ENCODE measurements around the gene CD34. TPM values are rescaled to one million over a fixed set of nuclear protein-coding genes. Genes with fewer than 3 reads are reported as not detected.
A peak's percentile ranks its signal among the peaks of the same experiment; 100 is the strongest.

The CD34 gene
- total RNA-seq, 2 donors from 2014 or later: 9.8 to 47.7 TPM

- TF ChIP-seq CTCF (IDR thresholded peaks at IDR 0.05) (no peak), POLR2A (IDR thresholded peaks at IDR 0.05) (no peak), POLR2AphosphoS5 (IDR thresholded peaks at IDR 0.05) (no peak)
- no peaks in the 10 kb centered on the region for H3K9me3 ChIP-seq
- no peak overlapping the region for H3K4me3 ChIP-seq
- no peaks in the 10 kb centered on the region for H3K4me1 ChIP-seq (replicated peaks)
- H3K27ac ChIP-seq: no peak overlapping the region
- DNase-seq (ENCODE audit: low spot score): no peak
- intact Hi-C loops (cut with DNase I): no loop called here
- no peaks in the 10 kb centered on the region for H3K27me3 ChIP-seq (replicated peaks; ENCODE audit: insufficient read depth)
- H3K36me3 ChIP-seq: no peaks in the 10 kb centered on the region
- WGBS: 81% methylated on average over 4 of the region's 4 CpGs
These were observed 59.2 kb downstream of the CD34 start for GRCh38 chr1:207851696-207852095.

DNA sequence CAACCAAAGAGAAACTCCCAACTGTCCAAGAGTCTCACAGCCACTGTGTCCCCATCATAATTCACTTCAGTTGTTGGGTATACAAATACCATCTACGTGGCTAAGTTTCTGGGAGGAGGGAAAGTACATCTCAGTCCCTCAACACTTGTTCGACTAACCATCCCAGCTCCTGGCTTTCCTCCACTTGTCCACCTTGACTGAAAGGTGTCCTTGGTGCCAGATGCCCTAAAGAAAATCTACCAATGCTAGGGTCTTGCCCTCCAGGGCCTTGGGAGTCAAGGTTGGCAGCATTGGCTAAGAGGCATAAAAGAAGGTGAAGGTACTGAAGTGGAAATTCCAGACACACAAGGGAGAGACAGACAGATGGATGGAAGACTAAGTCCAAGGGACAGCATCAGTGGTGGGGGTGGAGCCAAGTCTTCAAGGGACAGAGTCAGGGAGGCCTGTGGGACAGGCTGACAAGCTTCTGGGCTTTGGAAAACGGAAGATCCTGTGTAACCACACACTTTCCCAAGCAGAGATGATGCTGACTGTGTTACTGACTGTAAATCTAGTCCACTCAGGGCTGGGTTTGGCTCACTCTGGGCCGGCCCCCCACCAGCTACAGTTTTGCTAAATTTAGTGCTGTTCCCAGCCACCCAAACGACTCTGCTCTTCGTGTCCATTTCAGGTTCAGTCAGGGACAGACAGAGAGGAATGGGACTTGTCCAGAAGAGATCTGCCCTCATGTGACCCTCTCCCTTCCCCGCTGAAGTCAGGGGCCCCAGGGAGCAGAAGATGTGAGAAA is 60.1 kb downstream of the CD34 start:
- intact Hi-C loops (cut with DNase I): no loop called here
- H3K4me1 ChIP-seq (replicated peaks): no peaks in the 10 kb centered on the region
- H3K9me3 ChIP-seq: no peaks in the 10 kb centered on the region
- WGBS: 81% methylated on average over 7 of the region's 7 CpGs
- no peaks in the 10 kb centered on the region for H3K27me3 ChIP-seq (replicated peaks; ENCODE audit: insufficient read depth)
- H3K4me3 ChIP-seq: no peak overlapping the region
- no peak for DNase-seq (ENCODE audit: low spot score)
- no peaks in the 10 kb centered on the region for H3K36me3 ChIP-seq
- no peak for TF ChIP-seq POLR2AphosphoS5 (IDR thresholded peaks at IDR 0.05)
- no peak for TF ChIP-seq CTCF (IDR thresholded peaks at IDR 0.05)
- no peak for TF ChIP-seq POLR2A (IDR thresholded peaks at IDR 0.05)
- H3K27ac ChIP-seq: no peak overlapping the region

DNA sequence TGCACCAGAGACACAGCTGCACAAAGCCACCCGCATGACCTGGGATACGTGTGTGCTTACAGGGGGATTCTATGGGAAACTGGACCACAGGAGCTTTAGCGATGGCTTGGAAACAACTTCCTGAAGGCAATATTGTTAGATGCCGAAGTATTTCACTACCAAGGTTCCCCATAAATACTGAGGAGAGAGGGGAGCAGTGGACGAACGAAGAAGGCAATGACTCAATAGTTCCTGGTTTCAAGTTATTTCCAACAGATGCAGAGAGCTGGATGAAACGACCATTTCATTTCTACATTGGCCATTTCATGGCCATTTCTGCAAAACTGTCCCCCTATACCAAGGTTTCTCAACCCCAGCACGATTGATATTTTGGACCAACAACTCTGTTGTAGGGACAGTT is 61.3 kb downstream of the CD34 start:
- H3K4me1 ChIP-seq (replicated peaks): no peaks in the 10 kb centered on the region
- no peaks in the 10 kb centered on the region for H3K36me3 ChIP-seq
- no peaks in the 10 kb centered on the region for H3K9me3 ChIP-seq
- H3K4me3 ChIP-seq: no peak overlapping the region
- intact Hi-C loops (cut with DNase I): no loop called here
- 86% methylated on average over 8 of the region's 8 CpGs for WGBS
- H3K27ac ChIP-seq: peak overlapping the region in 1 of 2 donors; percentile 58
- no peaks in the 10 kb centered on the region for H3K27me3 ChIP-seq (replicated peaks; ENCODE audit: insufficient read depth)
- TF ChIP-seq CTCF (IDR thresholded peaks at IDR 0.05): no peak
- TF ChIP-seq POLR2A (IDR thresholded peaks at IDR 0.05): no peak
- TF ChIP-seq POLR2AphosphoS5 (IDR thresholded peaks at IDR 0.05): no peak
- DNase-seq (ENCODE audit: low spot score): no peak

DNA sequence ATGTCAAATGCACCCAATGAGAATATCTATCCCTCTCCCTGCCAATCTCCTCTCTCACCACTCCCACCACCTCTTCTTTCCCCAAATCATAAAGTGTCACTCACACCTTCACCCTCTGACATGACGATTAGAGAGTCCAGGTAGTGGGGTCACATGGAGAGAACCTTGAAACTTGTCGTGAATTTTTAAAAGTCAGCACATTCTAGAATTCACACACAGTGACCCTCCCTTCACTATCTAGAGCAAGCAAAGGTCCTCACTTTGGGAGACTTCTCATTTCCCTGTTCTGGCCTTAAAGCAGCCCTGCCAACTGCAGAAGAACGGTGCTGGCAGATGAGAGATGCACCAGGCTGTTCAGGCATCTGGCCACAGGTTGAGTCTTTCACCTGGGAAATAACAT is 61.9 kb downstream of the CD34 start:
- WGBS: 57% methylated on average over 3 of the region's 3 CpGs
- Histone ChIP-seq H3K27ac (peak overlapping the region in 1 of 2 donors; percentile 58), H3K36me3 (no peaks in the 10 kb centered on the region), H3K9me3 (no peaks in the 10 kb centered on the region), H3K4me1 (replicated peaks) (no peaks in the 10 kb centered on the region), H3K27me3 (replicated peaks; ENCODE audit: insufficient read depth) (no peaks in the 10 kb centered on the region), H3K4me3 (no peak overlapping the region)
- no peak for TF ChIP-seq CTCF (IDR thresholded peaks at IDR 0.05)
- TF ChIP-seq POLR2A (IDR thresholded peaks at IDR 0.05): no peak
- no peak for TF ChIP-seq POLR2AphosphoS5 (IDR thresholded peaks at IDR 0.05)
- no peak for DNase-seq (ENCODE audit: low spot score)
- intact Hi-C loops (cut with DNase I): no loop called here

- WGBS: 40% methylated on average over 5 of the region's 5 CpGs
- Histone ChIP-seq H3K4me3 (no peak overlapping the region), H3K36me3 (no peaks in the 10 kb centered on the region), H3K4me1 (replicated peaks) (no peaks in the 10 kb centered on the region), H3K27ac (peak overlapping the region; percentile 38 to 58), H3K9me3 (no peaks in the 10 kb centered on the region), H3K27me3 (replicated peaks; ENCODE audit: insufficient read depth) (no peaks in the 10 kb centered on the region)
- intact Hi-C loops (cut with DNase I): no loop called here
- DNase-seq (ENCODE audit: low spot score): peak; percentile 58
- TF ChIP-seq POLR2AphosphoS5 (IDR thresholded peaks at IDR 0.05) (peak; percentile 50), POLR2A (IDR thresholded peaks at IDR 0.05) (no peak), CTCF (IDR thresholded peaks at IDR 0.05) (no peak)
These were observed 62.7 kb downstream of the CD34 start for GRCh38 chr1:207848234-207848633.
